GM19043 (cell line): ENCODE data around the gene MGRN1.
"Not testable (repeated sequence)": the region's sequence is repeated elsewhere in the genome, so short reads cannot be mapped to it uniquely, and the experiment has no call there.

Experiments
- ATAC-seq: cut with Tn5 transposase; IDR thresholded peaks from one replicate; pipeline ENCODE4 v1.9.1; 2021; ENCODE audit warnings: low read depth; ENCODE audit not compliant: unreplicated experiment

MGRN1 gene

GRCh38 chr16:4649744-4650442 is 25.3 kb downstream of the MGRN1 start:
- no peak for ATAC-seq

GRCh38 chr16:4650443-4651074 is 25.9 kb downstream of the MGRN1 start:
- not testable (repeated sequence) for ATAC-seq

- no peak for ATAC-seq
These were observed 27.2 kb downstream of the MGRN1 start for GRCh38 chr16:4651827-4652226.

- no peak for ATAC-seq
These were observed 27.9 kb downstream of the MGRN1 start for GRCh38 chr16:4652561-4652960.

GRCh38 chr16:4654011-4654963 is 29.7 kb downstream of the MGRN1 start:
- no peak for ATAC-seq

GRCh38 chr16:4654964-4655590 is 30.5 kb downstream of the MGRN1 start:
- ATAC-seq = no peak

GRCh38 chr16:4655801-4656200 is 31.2 kb downstream of the MGRN1 start:
- no peak for ATAC-seq

GRCh38 chr16:4656221-4656620 is 31.6 kb downstream of the MGRN1 start:
- ATAC-seq = no peak

GRCh38 chr16:4656695-4657686 is 32.4 kb downstream of the MGRN1 start:
- ATAC-seq = no peak

GRCh38 chr16:4659363-4660353 is 35.0 kb downstream of the MGRN1 start:
- ATAC-seq = no peak

- no peak for ATAC-seq
These were observed 35.9 kb downstream of the MGRN1 start for GRCh38 chr16:4660454-4661007.

- no peak for ATAC-seq
These were observed 37.0 kb downstream of the MGRN1 start for GRCh38 chr16:4661661-4662060.

- no peak for ATAC-seq
These were observed 38.8 kb downstream of the MGRN1 start for GRCh38 chr16:4663465-4663776.

- no peak for ATAC-seq
These were observed 39.3 kb downstream of the MGRN1 start for GRCh38 chr16:4663777-4664465.

- no peak for ATAC-seq
These were observed 40.2 kb downstream of the MGRN1 start for GRCh38 chr16:4664538-4665418.

- no peak for ATAC-seq
These were observed 42.0 kb downstream of the MGRN1 start for GRCh38 chr16:4666537-4667202.
